CD14-positive monocyte (primary cell): ENCODE results near the gene NME9. TPM values are rescaled to one million over a fixed set of nuclear protein-coding genes. Genes with fewer than 3 reads are reported as not detected.

Experiments
- DNase-seq, 3 donors: peaks; one replicate each; pipeline ENCODE4 v3.0.0-alpha.2; 2011 to 2022
- H2AFZ ChIP-seq: 2 replicates; pipeline ENCODE4 v1.6.0; 2012; ENCODE audit warnings: mild to moderate bottlenecking, low read depth, low read length, inconsistent platforms; ENCODE audit not compliant: insufficient read depth, poor library complexity, severe bottlenecking
- H3K27ac ChIP-seq, 2 donors: 1 replicate in 1 of 2; 2 replicates in 1 of 2; pipeline ENCODE4 v1.5.1; 2012 to 2013; ENCODE audit warnings: low read length in 2 of 2, control low read depth in 1 of 2, inconsistent platforms in 1 of 2, low read depth in 1 of 2, mild to moderate bottlenecking in 1 of 2
- H3K27me3 ChIP-seq, 2 donors: one replicate each; pipeline versions ENCODE4 v1.6.0 to v1.6.1; 2011 to 2013; ENCODE audit warnings: low read length in 2 of 2; ENCODE audit not compliant: control insufficient read depth in 2 of 2, insufficient read depth in 2 of 2
- H3K36me3 ChIP-seq, 2 donors: replicated peaks in 1 of 2; 1 replicate in 1 of 2; 2 replicates in 1 of 2; pipeline versions ENCODE4 v1.5.1 to v1.6.1; 2012 to 2013; ENCODE audit warnings: low read length in 2 of 2, control low read depth in 1 of 2, inconsistent platforms in 1 of 2, mild to moderate bottlenecking in 1 of 2; ENCODE audit not compliant: insufficient read depth in 2 of 2, control insufficient read depth in 1 of 2
- H3K4me1 ChIP-seq, 2 donors: 1 replicate in 1 of 2; 2 replicates in 1 of 2; pipeline versions ENCODE4 v1.5.1 to v1.6.1; 2012 to 2013; ENCODE audit warnings: low read length in 2 of 2, control low read depth in 1 of 2, inconsistent platforms in 1 of 2, mild to moderate bottlenecking in 1 of 2, moderate library complexity in 1 of 2; ENCODE audit not compliant: insufficient read depth in 2 of 2, control insufficient read depth in 1 of 2
- H3K4me2 ChIP-seq: replicated peaks from 2 replicates; pipeline ENCODE3; 2012; ENCODE audit warnings: low read length, moderate library complexity, mild to moderate bottlenecking; ENCODE audit not compliant: poor library complexity, severe bottlenecking; ENCODE audit errors: extremely low read depth
- H3K4me3 ChIP-seq, 3 experiments: fragments of 200-600 bp in 1 of 3; sonication (generic) in 1 of 3; replicated peaks in 1 of 3; 1 replicate in 2 of 3; 2 replicates in 1 of 3; pipeline ENCODE4 v1.5.1; 2011 to 2013; ENCODE audit warnings: low read length in 3 of 3, mild to moderate bottlenecking in 3 of 3, control low read depth in 2 of 3, low read depth in 2 of 3, inconsistent platforms in 1 of 3, moderate library complexity in 1 of 3
- H3K79me2 ChIP-seq: 2 replicates; pipeline ENCODE4 v1.6.0; 2012; ENCODE audit warnings: mild to moderate bottlenecking, control low read depth, inconsistent platforms, low read length, moderate library complexity; ENCODE audit not compliant: insufficient read depth
- H3K9ac ChIP-seq: 2 replicates; pipeline ENCODE4 v1.6.0; 2017; ENCODE audit warnings: low read length, mild to moderate bottlenecking; ENCODE audit not compliant: insufficient read depth, poor library complexity, severe bottlenecking
- H3K9me3 ChIP-seq, 2 donors: replicated peaks in 1 of 2; 1 replicate in 1 of 2; 2 replicates in 1 of 2; pipeline versions ENCODE4 v1.5.1 to v1.6.1; 2012 to 2013; ENCODE audit warnings: low read length in 2 of 2, control low read depth in 1 of 2; ENCODE audit not compliant: control insufficient read depth in 1 of 2, insufficient read depth in 1 of 2
- H4K20me1 ChIP-seq: 2 replicates; pipeline ENCODE4 v1.6.0; 2012; ENCODE audit warnings: mild to moderate bottlenecking, low read length, control low read depth, moderate library complexity; ENCODE audit not compliant: insufficient read depth
- H3K27ac Mint-ChIP-seq, 7 donors: one replicate each; pipeline ENCODE4 v1.8.0; 2020; ENCODE audit warnings: mild to moderate bottlenecking in 7 of 7, mixed read lengths in 7 of 7, moderate library complexity in 6 of 7, inconsistent platforms in 2 of 7
- H3K27me3 Mint-ChIP-seq, 3 donors: one replicate each; pipeline ENCODE4 v1.8.0; 2021 to 2022; ENCODE audit warnings: low read depth in 3 of 3, mild to moderate bottlenecking in 3 of 3, mixed read lengths in 3 of 3, moderate library complexity in 3 of 3, inconsistent platforms in 1 of 3
- H3K36me3 Mint-ChIP-seq, 2 donors: one replicate each; pipeline ENCODE4 v1.8.0; 2020; ENCODE audit warnings: mixed read lengths in 2 of 2, inconsistent platforms in 1 of 2, mild to moderate bottlenecking in 1 of 2
- H3K4me1 Mint-ChIP-seq: one replicate; pipeline ENCODE4 v1.8.0; 2020; ENCODE audit warnings: mild to moderate bottlenecking, mixed read lengths
- H3K4me3 Mint-ChIP-seq, 2 donors: one replicate each; pipeline ENCODE4 v1.8.0; 2020; ENCODE audit warnings: mild to moderate bottlenecking in 2 of 2, mixed read lengths in 2 of 2, moderate library complexity in 1 of 2
- H3K9me3 Mint-ChIP-seq, 7 donors: one replicate each; pipeline ENCODE4 v1.8.0; 2020 to 2022; ENCODE audit warnings: mixed read lengths in 7 of 7, mild to moderate bottlenecking in 6 of 7, moderate library complexity in 6 of 7, inconsistent platforms in 2 of 7
- WGBS: methylation state at CpG from one replicate; pipeline ENCODE4 v1.1.5; 2013; ENCODE audit warnings: missing lambda C conversion rate; ENCODE audit not compliant: insufficient coverage; 5-methylcytosine and 5-hydroxymethylcytosine counted together
- intact Hi-C, 2 donors: fragments of 100-400 bp; cut with micrococcal nuclease; formaldehyde crosslinking; loops; one replicate each; pipeline versions ENCODE4 v1.15.0 to v1.15.1; 2023
- polyA plus RNA-seq, 3 donors: library from polyadenylated mRNA; depleted of rRNA in 1 of 3; unstranded in 2 of 3; stranded (reverse) in 1 of 3; fragments of 300-500 nt in 2 of 3; fragments of >200 nt in 1 of 3; fragmentation: Illumina TruSeq in 2 of 3; gene quantifications; 1 replicate in 2 of 3; 2 replicates in 1 of 3; pipeline ENCODE4 v1.2.3, GENCODE V29; 2012 to 2021
- TF ChIP-seq, protein P1 (sequence below): fragments of 200-600 bp; IDR thresholded peaks from one replicate; pipeline ENCODE4 v1.8.0; 2022; ENCODE audit warnings: antibody characterized with exemption, mild to moderate bottlenecking

The NME9 gene
- polyA plus RNA-seq, 3 donors, result 0.04 TPM; not detected in 2

DNA sequence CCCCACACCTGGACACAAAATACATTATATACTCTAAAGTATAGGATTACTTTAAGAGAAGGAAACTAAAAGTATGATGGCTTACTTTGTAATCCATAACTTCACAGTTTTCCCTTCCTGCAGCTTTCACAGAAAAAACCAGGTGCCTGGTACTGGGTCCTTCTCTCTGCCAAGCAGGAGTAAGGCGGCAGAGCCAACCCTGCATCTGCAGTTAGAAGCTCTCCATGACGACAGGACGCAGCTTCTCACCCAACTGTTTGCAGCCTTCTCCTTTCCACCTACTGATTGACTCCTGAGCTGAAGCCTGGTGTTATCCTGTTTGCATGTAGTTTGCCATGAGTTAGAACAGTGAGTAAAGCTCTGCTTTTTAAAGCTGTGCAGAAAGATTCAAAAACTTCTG, 25.4 kb upstream of the NME9 start:
- no peaks in the 10 kb centered on the region for H3K36me3 ChIP-seq
- WGBS, result no CpG with 5 or more reads among the region's 3 CpGs
- no peak overlapping the region for H3K9ac ChIP-seq
- no peak overlapping the region for H3K4me2 ChIP-seq
- H3K9me3 ChIP-seq, result no peaks in the 10 kb centered on the region
- no peaks in the 10 kb centered on the region for H3K27me3 ChIP-seq
- Mint-ChIP-seq H3K27ac (no peak overlapping the region), H3K4me3 (no peak overlapping the region), H3K36me3 (peaks cover 0 to 3% of the 10 kb centered on the region in 2 donors), H3K27me3 (peaks cover 3 to 6% (median 5%) of the 10 kb centered on the region in 3 donors), H3K4me1 (peaks cover 6% of the 10 kb centered on the region), H3K9me3 (peaks cover 0 to 2% (median 0%) of the 10 kb centered on the region in 7 donors)
- TF ChIP-seq, protein P1, sequence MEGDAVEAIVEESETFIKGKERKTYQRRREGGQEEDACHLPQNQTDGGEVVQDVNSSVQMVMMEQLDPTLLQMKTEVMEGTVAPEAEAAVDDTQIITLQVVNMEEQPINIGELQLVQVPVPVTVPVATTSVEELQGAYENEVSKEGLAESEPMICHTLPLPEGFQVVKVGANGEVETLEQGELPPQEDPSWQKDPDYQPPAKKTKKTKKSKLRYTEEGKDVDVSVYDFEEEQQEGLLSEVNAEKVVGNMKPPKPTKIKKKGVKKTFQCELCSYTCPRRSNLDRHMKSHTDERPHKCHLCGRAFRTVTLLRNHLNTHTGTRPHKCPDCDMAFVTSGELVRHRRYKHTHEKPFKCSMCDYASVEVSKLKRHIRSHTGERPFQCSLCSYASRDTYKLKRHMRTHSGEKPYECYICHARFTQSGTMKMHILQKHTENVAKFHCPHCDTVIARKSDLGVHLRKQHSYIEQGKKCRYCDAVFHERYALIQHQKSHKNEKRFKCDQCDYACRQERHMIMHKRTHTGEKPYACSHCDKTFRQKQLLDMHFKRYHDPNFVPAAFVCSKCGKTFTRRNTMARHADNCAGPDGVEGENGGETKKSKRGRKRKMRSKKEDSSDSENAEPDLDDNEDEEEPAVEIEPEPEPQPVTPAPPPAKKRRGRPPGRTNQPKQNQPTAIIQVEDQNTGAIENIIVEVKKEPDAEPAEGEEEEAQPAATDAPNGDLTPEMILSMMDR, result no peak
- DNase-seq, result no peak
- no peaks in the 10 kb centered on the region for H4K20me1 ChIP-seq
- no peak overlapping the region for H3K27ac ChIP-seq
- H3K79me2 ChIP-seq, result no peaks in the 10 kb centered on the region
- peaks cover 6 to 7% of the 10 kb centered on the region in 2 donors for H3K4me1 ChIP-seq
- H3K4me3 ChIP-seq, result no peak overlapping the region
- H2AFZ ChIP-seq, result no peak overlapping the region
- intact Hi-C loops, result no loop called here

DNA sequence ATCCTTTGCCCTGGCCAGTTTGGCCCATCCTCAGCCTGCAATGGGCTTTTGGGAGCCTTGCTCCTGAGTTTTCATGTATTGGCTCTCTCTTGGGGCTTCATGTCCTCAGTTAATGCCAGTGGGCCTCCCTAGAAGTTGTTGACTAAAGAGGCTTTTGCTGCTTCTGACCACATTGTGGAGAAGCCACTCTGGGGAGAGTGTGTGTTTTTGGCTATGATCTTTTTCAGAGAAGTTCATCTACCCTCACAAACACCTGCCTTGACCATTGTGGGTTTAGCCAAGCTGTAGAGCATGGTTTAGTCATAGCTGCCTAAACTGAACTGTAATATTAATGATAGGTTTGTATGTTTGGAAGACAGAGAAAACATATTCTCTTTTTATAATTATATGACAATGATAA, 24.7 kb upstream of the NME9 start:
- H3K27me3 ChIP-seq, result no peaks in the 10 kb centered on the region
- no peak overlapping the region for H3K4me2 ChIP-seq
- DNase-seq, result no peak
- no peak overlapping the region for H3K27ac ChIP-seq
- no peak overlapping the region for H3K9ac ChIP-seq
- no peak overlapping the region for H3K27ac Mint-ChIP-seq
- H3K4me1 Mint-ChIP-seq, result peaks cover 13% of the 10 kb centered on the region
- no peaks in the 10 kb centered on the region for H4K20me1 ChIP-seq
- peaks cover 0 to 3% of the 10 kb centered on the region in 2 donors for H3K36me3 Mint-ChIP-seq
- intact Hi-C loops, result no loop called here
- no peak overlapping the region for H3K4me3 ChIP-seq
- H3K27me3 Mint-ChIP-seq, result peaks cover 5 to 9% (median 6%) of the 10 kb centered on the region in 3 donors
- no peak overlapping the region for H3K4me3 Mint-ChIP-seq
- H3K9me3 Mint-ChIP-seq, result peaks cover 0 to 2% (median 0%) of the 10 kb centered on the region in 7 donors
- H3K79me2 ChIP-seq, result no peaks in the 10 kb centered on the region
- H3K9me3 ChIP-seq, result no peaks in the 10 kb centered on the region
- H2AFZ ChIP-seq, result no peak overlapping the region
- H3K4me1 ChIP-seq, result peaks cover 13 to 14% of the 10 kb centered on the region in 2 donors
- H3K36me3 ChIP-seq, result no peaks in the 10 kb centered on the region
- TF ChIP-seq, protein P1, result no peak
